Smooth muscle cell (in vitro differentiated cells): ENCODE measurements around the gene ZNF423. TPM values are rescaled to one million over a fixed set of nuclear protein-coding genes. Genes with fewer than 3 reads are reported as not detected.

Experiments used
- DNase-seq: peaks from one replicate; lab custom pipeline; 2025; ENCODE audit not compliant: unreplicated experiment; lab: John Stamatoyannopoulos, UW
- H2AFZ ChIP-seq: fragments of 200-600 bp; sonication (generic); 2 replicates; pipeline ENCODE4 v1.6.0; 2016; ENCODE audit warnings: antibody characterized with exemption, low read depth, mild to moderate bottlenecking
- H3F3A ChIP-seq: fragments of 200-600 bp; sonication (generic); 2 replicates; pipeline ENCODE4 v1.6.0; 2017; ENCODE audit warnings: antibody characterized with exemption, low read depth
- H3K27ac ChIP-seq: fragments of 200-600 bp; sonication (generic); 2 replicates; pipeline ENCODE4 v1.5.1; 2016; ENCODE audit warnings: low read depth, mild to moderate bottlenecking
- H3K27me3 ChIP-seq: fragments of 200-600 bp; sonication (generic); 2 replicates; pipeline ENCODE4 v1.6.1; 2016; ENCODE audit warnings: low read depth, mild to moderate bottlenecking
- H3K36me3 ChIP-seq: fragments of 200-600 bp; sonication (generic); 2 replicates; pipeline ENCODE4 v1.5.1; 2016; ENCODE audit warnings: low read depth
- H3K4me1 ChIP-seq: fragments of 200-600 bp; sonication (generic); 2 replicates; pipeline ENCODE4 v1.5.1; 2016; ENCODE audit warnings: low read depth
- H3K4me2 ChIP-seq: fragments of 200-600 bp; sonication (generic); 2 replicates; pipeline ENCODE4 v1.6.0; 2016; ENCODE audit warnings: mild to moderate bottlenecking
- H3K4me3 ChIP-seq: fragments of 200-600 bp; sonication (generic); 2 replicates; pipeline ENCODE4 v1.5.1; 2016; ENCODE audit warnings: mild to moderate bottlenecking
- H3K79me2 ChIP-seq: fragments of 200-600 bp; sonication (generic); 2 replicates; pipeline ENCODE4 v1.6.0; 2016; ENCODE audit warnings: low read depth, mild to moderate bottlenecking
- H3K9ac ChIP-seq: fragments of 200-600 bp; sonication (generic); 2 replicates; pipeline ENCODE4 v1.6.0; 2016; ENCODE audit warnings: low read depth
- H3K9me3 ChIP-seq: fragments of 200-600 bp; sonication (generic); replicated peaks from 2 replicates; pipeline ENCODE4 v1.5.1; 2016; ENCODE audit warnings: low read depth
- H4K20me1 ChIP-seq: fragments of 200-600 bp; sonication (generic); 2 replicates; pipeline ENCODE4 v1.6.0; 2016; ENCODE audit warnings: low read depth
- WGBS: methylation state at CpG from one replicate; pipeline ENCODE4 v1.1.7; 2016; ENCODE audit warnings: low lambda C conversion rate; 5-methylcytosine and 5-hydroxymethylcytosine counted together
- polyA plus RNA-seq: library from polyadenylated mRNA; unstranded; fragments of >200 nt; fragmentation: Nextera tagmentation; extraction: Ambion mirVana; gene quantifications from 2 replicates; pipeline ENCODE4 v1.2.1, GENCODE V29; 2016
- total RNA-seq: library from RNA; depleted of rRNA; stranded (reverse); fragments of >200 nt; gene quantifications from 2 replicates; pipeline ENCODE4 v1.2.3, GENCODE V29; 2014
- TF ChIP-seq, protein P1 (sequence below): fragments of 200-600 bp; sonication (generic); IDR thresholded peaks from 2 replicates; pipeline ENCODE4 v1.5.1; 2017; ENCODE audit warnings: borderline replicate concordance, mild to moderate bottlenecking, antibody characterized with exemption; ENCODE audit not compliant: insufficient read depth, poor library complexity, severe bottlenecking

ZNF423 gene
- total and polyA plus RNA-seq, 2 experiments from 2014 or later, result 6.9 to 7.0 TPM

DNA sequence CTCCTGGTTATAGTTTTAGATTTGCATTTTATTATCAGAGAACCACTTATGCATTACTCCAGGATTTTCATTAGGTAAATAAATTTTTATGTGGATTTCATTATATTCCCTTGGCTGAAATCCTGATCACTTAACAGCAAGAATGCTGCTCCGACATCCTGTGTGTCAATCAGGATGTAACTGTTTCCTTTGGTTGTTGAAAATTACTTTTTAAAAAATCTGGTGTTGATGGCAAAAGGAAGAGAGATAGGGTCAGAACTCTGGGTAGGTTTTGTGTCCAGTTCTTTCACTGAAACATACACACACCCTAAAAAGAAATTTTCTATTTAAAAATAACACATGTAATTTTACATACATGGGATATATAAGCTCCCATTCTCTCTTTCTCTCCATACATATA, 30.9 kb downstream of the ZNF423 start:
- H3K4me2 ChIP-seq, result no peak overlapping the region
- TF ChIP-seq, protein P1, sequence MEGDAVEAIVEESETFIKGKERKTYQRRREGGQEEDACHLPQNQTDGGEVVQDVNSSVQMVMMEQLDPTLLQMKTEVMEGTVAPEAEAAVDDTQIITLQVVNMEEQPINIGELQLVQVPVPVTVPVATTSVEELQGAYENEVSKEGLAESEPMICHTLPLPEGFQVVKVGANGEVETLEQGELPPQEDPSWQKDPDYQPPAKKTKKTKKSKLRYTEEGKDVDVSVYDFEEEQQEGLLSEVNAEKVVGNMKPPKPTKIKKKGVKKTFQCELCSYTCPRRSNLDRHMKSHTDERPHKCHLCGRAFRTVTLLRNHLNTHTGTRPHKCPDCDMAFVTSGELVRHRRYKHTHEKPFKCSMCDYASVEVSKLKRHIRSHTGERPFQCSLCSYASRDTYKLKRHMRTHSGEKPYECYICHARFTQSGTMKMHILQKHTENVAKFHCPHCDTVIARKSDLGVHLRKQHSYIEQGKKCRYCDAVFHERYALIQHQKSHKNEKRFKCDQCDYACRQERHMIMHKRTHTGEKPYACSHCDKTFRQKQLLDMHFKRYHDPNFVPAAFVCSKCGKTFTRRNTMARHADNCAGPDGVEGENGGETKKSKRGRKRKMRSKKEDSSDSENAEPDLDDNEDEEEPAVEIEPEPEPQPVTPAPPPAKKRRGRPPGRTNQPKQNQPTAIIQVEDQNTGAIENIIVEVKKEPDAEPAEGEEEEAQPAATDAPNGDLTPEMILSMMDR, result no peak
- WGBS, result 95% methylated on average over 1 of the region's 1 CpG

DNA sequence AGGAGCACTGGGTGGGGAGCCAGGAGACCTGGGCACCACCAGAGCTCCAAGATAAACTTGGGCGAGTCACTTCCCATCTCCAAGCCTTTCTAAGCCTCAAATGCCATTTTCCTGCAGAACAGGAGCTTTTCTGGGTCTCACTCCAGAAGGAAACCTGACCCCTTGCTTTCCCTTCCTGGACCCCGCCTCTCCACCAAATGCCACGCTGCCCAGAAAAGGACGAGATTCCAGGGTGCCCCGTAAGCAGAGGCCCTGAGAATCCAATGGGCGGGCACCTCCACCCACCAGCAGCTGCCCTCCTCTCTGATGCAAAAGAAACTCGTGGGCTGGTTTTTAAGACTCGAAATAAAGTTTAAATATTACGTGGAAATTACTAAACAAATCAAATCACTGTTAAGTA, 31.3 kb downstream of the ZNF423 start:
- Histone ChIP-seq H3K9me3 (no peaks in the 10 kb centered on the region), H3K79me2 (peaks cover 8% of the 10 kb centered on the region), H3K9ac (no peak overlapping the region), H3K36me3 (no peaks in the 10 kb centered on the region), H3F3A (no peaks in the 10 kb centered on the region), H3K27me3 (no peaks in the 10 kb centered on the region), H3K27ac (no peak overlapping the region), H3K4me3 (no peak overlapping the region), H4K20me1 (peaks cover 3% of the 10 kb centered on the region), H2AFZ (no peak overlapping the region), H3K4me1 (peaks cover 25% of the 10 kb centered on the region), H3K4me2 (no peak overlapping the region)
- WGBS, result 57% methylated on average over 9 of the region's 9 CpGs
- TF ChIP-seq, protein P1, result no peak
- no peak for DNase-seq

More for the DNA sequence above, 30.9 kb downstream of the ZNF423 start:
- Histone ChIP-seq H3K4me1 (peaks cover 25% of the 10 kb centered on the region), H3K27ac (no peak overlapping the region), H4K20me1 (peaks cover 3% of the 10 kb centered on the region), H2AFZ (no peak overlapping the region), H3F3A (no peaks in the 10 kb centered on the region), H3K4me3 (no peak overlapping the region), H3K36me3 (no peaks in the 10 kb centered on the region), H3K9ac (no peak overlapping the region), H3K9me3 (no peaks in the 10 kb centered on the region), H3K79me2 (peaks cover 8% of the 10 kb centered on the region), H3K27me3 (no peaks in the 10 kb centered on the region)
- no peak for DNase-seq

DNA sequence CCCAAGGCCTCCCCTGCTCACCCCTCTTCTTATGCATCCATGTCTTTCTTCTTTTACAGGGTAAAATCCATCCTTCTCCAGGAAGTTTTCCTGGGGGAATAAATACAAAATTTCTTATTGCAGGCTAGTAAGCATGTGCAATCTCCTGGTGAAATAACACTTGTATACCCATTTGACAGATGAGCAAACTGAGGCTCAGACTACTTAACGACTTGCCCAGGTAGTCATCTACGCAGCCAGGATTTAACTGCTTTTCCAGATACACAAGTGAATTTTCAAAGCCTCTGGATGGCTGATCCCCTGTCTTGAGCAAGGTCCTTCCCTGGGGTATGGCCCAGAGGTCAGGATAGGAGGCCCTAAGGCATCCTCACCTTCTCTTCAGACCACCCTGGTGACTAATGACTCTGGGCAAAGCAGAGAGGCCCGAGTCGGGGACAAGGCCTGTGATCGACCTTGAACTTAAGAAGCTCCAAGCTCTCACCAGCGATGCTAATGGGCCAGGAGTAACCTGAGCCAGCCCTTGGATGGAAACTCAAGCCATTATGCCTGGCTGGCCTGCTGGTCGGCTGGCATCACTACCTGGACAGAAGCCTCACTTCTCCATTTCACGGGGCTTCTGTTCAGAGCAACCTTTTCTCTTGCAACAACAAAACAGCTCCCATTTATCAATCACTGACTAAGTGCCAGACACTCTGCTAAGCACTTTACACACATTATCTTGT, 33.1 kb downstream of the ZNF423 start:
- no peak overlapping the region for H3K4me3 ChIP-seq
- DNase-seq, result no peak
- no peaks in the 10 kb centered on the region for H3K9me3 ChIP-seq
- TF ChIP-seq, protein P1, result no peak
- 86% methylated on average over 8 of the region's 8 CpGs for WGBS
- H3K4me2 ChIP-seq, result no peak overlapping the region
- no peak overlapping the region for H3K9ac ChIP-seq
- no peak overlapping the region for H2AFZ ChIP-seq
- peaks cover 19% of the 10 kb centered on the region for H3K4me1 ChIP-seq
- H3K27ac ChIP-seq, result no peak overlapping the region
- no peaks in the 10 kb centered on the region for H3F3A ChIP-seq
- H3K79me2 ChIP-seq, result peaks cover 8% of the 10 kb centered on the region
- no peaks in the 10 kb centered on the region for H3K27me3 ChIP-seq
- no peaks in the 10 kb centered on the region for H3K36me3 ChIP-seq
- H4K20me1 ChIP-seq, result peaks cover 3% of the 10 kb centered on the region
